Mesenchymal stem cell (in vitro differentiated cells and primary cell): ENCODE measurements around the gene RASGRF2.

Experiments used
- DNase-seq: peaks from one replicate; pipeline ENCODE4 v3.0.0-alpha.2; 2013
- H2AFZ ChIP-seq: one replicate; pipeline ENCODE4 v1.6.1; 2013; ENCODE audit warnings: low read depth, mild to moderate bottlenecking, control low read depth, inconsistent platforms, low read length, moderate library complexity
- H2AK5ac ChIP-seq: 2 replicates; pipeline ENCODE4 v1.6.1; 2013; ENCODE audit warnings: low read length, moderate library complexity, mild to moderate bottlenecking, inconsistent platforms; ENCODE audit not compliant: severe bottlenecking
- H2BK120ac ChIP-seq: one replicate; pipeline ENCODE4 v1.6.1; 2013; ENCODE audit warnings: low read depth, mild to moderate bottlenecking, inconsistent platforms, low read length, moderate library complexity
- H2BK12ac ChIP-seq, 2 experiments: one replicate each; pipeline ENCODE4 v1.6.1; 2013; ENCODE audit warnings: inconsistent platforms in 2 of 2, low read length in 2 of 2, mild to moderate bottlenecking in 2 of 2, moderate library complexity in 2 of 2, control low read depth in 1 of 2
- H2BK15ac ChIP-seq: one replicate; pipeline ENCODE4 v1.6.1; 2013; ENCODE audit warnings: mild to moderate bottlenecking, low read depth, inconsistent platforms; ENCODE audit not compliant: poor library complexity, severe bottlenecking
- H2BK5ac ChIP-seq: 2 replicates; pipeline ENCODE4 v1.6.1; 2013; ENCODE audit warnings: low read depth, mild to moderate bottlenecking, low read length, control low read depth, inconsistent platforms; ENCODE audit not compliant: poor library complexity, severe bottlenecking
- H3K14ac ChIP-seq, 2 experiments: one replicate each; pipeline ENCODE4 v1.6.1; 2013; ENCODE audit warnings: inconsistent platforms in 2 of 2, low read length in 2 of 2, control low read depth in 1 of 2, mild to moderate bottlenecking in 1 of 2, moderate library complexity in 1 of 2
- H3K18ac ChIP-seq, 2 experiments: one replicate each; pipeline ENCODE4 v1.6.1; 2013; ENCODE audit warnings: inconsistent platforms in 2 of 2, low read length in 2 of 2, control low read depth in 1 of 2, low read depth in 1 of 2, mild to moderate bottlenecking in 1 of 2
- H3K23ac ChIP-seq, 2 experiments: one replicate each; pipeline ENCODE4 v1.6.1; 2013; ENCODE audit warnings: inconsistent platforms in 2 of 2, low read length in 2 of 2, mild to moderate bottlenecking in 2 of 2, moderate library complexity in 2 of 2, control low read depth in 1 of 2
- H3K27ac ChIP-seq: 2 replicates; pipeline ENCODE4 v1.5.1; 2013; ENCODE audit warnings: mild to moderate bottlenecking, moderate library complexity, low read length, control low read depth, inconsistent platforms; ENCODE audit not compliant: poor library complexity, severe bottlenecking
- H3K27me3 ChIP-seq, 2 experiments: 2 replicates each; pipeline versions ENCODE4 v1.6.1 to v1.7.0; 2013; ENCODE audit warnings: low read length in 2 of 2, mild to moderate bottlenecking in 2 of 2, moderate library complexity in 2 of 2, control low read depth in 1 of 2, inconsistent platforms in 1 of 2; ENCODE audit not compliant: control insufficient read depth in 1 of 2, insufficient read depth in 1 of 2
- H3K36me3 ChIP-seq, 2 experiments: 2 replicates each; pipeline versions ENCODE4 v1.6.1 to v1.7.0; 2013; ENCODE audit warnings: low read length in 2 of 2, control low read depth in 1 of 2, inconsistent platforms in 1 of 2, low read depth in 1 of 2, mild to moderate bottlenecking in 1 of 2; ENCODE audit not compliant: insufficient read depth in 2 of 2, control insufficient read depth in 1 of 2
- H3K4ac ChIP-seq, 2 experiments: one replicate each; pipeline ENCODE4 v1.6.1; 2013; ENCODE audit warnings: inconsistent platforms in 2 of 2, low read length in 2 of 2, mild to moderate bottlenecking in 2 of 2, moderate library complexity in 2 of 2, control low read depth in 1 of 2, low read depth in 1 of 2
- H3K4me1 ChIP-seq: 2 replicates; pipeline ENCODE4 v1.6.1; 2013; ENCODE audit warnings: low read depth, low read length, control low read depth; ENCODE audit not compliant: control insufficient read depth, insufficient read depth
- H3K4me2 ChIP-seq: 2 replicates; pipeline ENCODE4 v1.6.1; 2013; ENCODE audit warnings: low read length, mild to moderate bottlenecking, inconsistent platforms; ENCODE audit not compliant: poor library complexity, severe bottlenecking
- H3K4me3 ChIP-seq, 2 experiments: 2 replicates each; pipeline versions ENCODE4 v1.5.1 to v1.7.0; 2013; ENCODE audit warnings: low read length in 2 of 2, mild to moderate bottlenecking in 2 of 2, control low read depth in 1 of 2, low read depth in 1 of 2; ENCODE audit not compliant: insufficient read depth in 1 of 2
- H3K79me1 ChIP-seq: replicated peaks from 2 replicates; pipeline ENCODE4 v1.6.1; 2013; ENCODE audit warnings: mild to moderate bottlenecking, control low read depth, low read length, inconsistent platforms; ENCODE audit not compliant: poor library complexity, severe bottlenecking
- H3K9ac ChIP-seq: 2 replicates; pipeline ENCODE4 v1.7.0; 2013; ENCODE audit warnings: mild to moderate bottlenecking, low read length, moderate library complexity
- H3K9me3 ChIP-seq: 2 replicates; pipeline ENCODE4 v1.7.0; 2013; ENCODE audit warnings: mild to moderate bottlenecking, low read length; ENCODE audit not compliant: control insufficient read depth
- H4K8ac ChIP-seq: one replicate; pipeline ENCODE4 v1.6.1; 2013; ENCODE audit warnings: inconsistent platforms, mild to moderate bottlenecking, low read length, moderate library complexity
- H4K91ac ChIP-seq: one replicate; pipeline ENCODE4 v1.6.1; 2013; ENCODE audit warnings: mild to moderate bottlenecking, low read length, inconsistent platforms
- WGBS: methylation state at CpG from one replicate; pipeline ENCODE4 v1.1.7; 2013; ENCODE audit warnings: mixed read lengths; 5-methylcytosine and 5-hydroxymethylcytosine counted together

The RASGRF2 gene

GRCh38 chr5:81068635-81069034, 108.5 kb downstream of the RASGRF2 start:
- Histone ChIP-seq H2BK15ac (no peak overlapping the region), H3K4ac (no peak overlapping the region), H3K14ac (no peak overlapping the region), H2BK12ac (no peak overlapping the region), H4K8ac (no peak overlapping the region), H2BK120ac (no peak overlapping the region), H2AFZ (no peak overlapping the region), H2AK5ac (no peak overlapping the region), H3K4me3 (no peak overlapping the region), H3K18ac (no peak overlapping the region), H3K4me2 (no peak overlapping the region), H3K36me3 (no peaks in the 10 kb centered on the region), H3K27me3 (no peaks in the 10 kb centered on the region), H3K27ac (no peak overlapping the region), H4K91ac (no peak overlapping the region), H3K79me1 (no peaks in the 10 kb centered on the region), H3K9ac (no peak overlapping the region), H3K9me3 (no peaks in the 10 kb centered on the region), H3K4me1 (no peaks in the 10 kb centered on the region), H3K23ac (peak overlapping the region in 1 of 2 experiments; percentile 34), H2BK5ac (no peak overlapping the region)
- WGBS: 100% methylated on average over 2 of the region's 2 CpGs
- DNase-seq: no peak

DNA sequence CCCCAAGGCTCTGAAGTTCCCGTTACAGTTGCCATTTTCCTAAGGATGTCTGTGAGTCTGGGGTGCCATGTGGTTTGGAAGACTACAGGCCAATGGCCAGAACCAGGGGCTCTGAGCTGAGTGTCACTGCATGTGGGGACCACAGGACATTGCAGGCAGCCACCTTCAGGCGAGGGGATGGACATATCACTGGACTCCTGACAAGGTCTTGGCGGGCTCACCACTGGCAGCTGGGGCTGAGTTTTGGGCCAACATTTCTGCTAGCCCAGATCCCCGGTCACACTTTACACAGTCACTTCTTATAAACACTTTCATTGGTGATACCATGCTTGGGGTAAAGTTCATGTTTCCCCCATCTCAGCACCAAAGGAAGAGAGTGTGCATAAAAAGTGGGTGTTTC, 109.8 kb downstream of the RASGRF2 start:
- no peak overlapping the region for H2AK5ac ChIP-seq
- no peak overlapping the region for H3K4me3 ChIP-seq
- H3K9me3 ChIP-seq: peaks cover 1% of the 10 kb centered on the region
- no peak overlapping the region for H2BK120ac ChIP-seq
- no peak overlapping the region for H4K91ac ChIP-seq
- no peak overlapping the region for H3K18ac ChIP-seq
- no peaks in the 10 kb centered on the region for H3K4me1 ChIP-seq
- no peak for DNase-seq
- H4K8ac ChIP-seq: peak overlapping the region; percentile 25
- no peak overlapping the region for H3K4me2 ChIP-seq
- no peaks in the 10 kb centered on the region for H3K36me3 ChIP-seq
- no peak overlapping the region for H3K9ac ChIP-seq
- H2BK12ac ChIP-seq: no peak overlapping the region
- H2AFZ ChIP-seq: no peak overlapping the region
- H3K14ac ChIP-seq: no peak overlapping the region
- no peaks in the 10 kb centered on the region for H3K79me1 ChIP-seq
- no peak overlapping the region for H3K27ac ChIP-seq
- H3K4ac ChIP-seq: peak overlapping the region in 1 of 2 experiments; percentile 31
- 98% methylated on average over 3 of the region's 4 CpGs for WGBS
- H3K23ac ChIP-seq: no peak overlapping the region
- no peak overlapping the region for H2BK15ac ChIP-seq
- no peaks in the 10 kb centered on the region for H3K27me3 ChIP-seq
- no peak overlapping the region for H2BK5ac ChIP-seq

DNA sequence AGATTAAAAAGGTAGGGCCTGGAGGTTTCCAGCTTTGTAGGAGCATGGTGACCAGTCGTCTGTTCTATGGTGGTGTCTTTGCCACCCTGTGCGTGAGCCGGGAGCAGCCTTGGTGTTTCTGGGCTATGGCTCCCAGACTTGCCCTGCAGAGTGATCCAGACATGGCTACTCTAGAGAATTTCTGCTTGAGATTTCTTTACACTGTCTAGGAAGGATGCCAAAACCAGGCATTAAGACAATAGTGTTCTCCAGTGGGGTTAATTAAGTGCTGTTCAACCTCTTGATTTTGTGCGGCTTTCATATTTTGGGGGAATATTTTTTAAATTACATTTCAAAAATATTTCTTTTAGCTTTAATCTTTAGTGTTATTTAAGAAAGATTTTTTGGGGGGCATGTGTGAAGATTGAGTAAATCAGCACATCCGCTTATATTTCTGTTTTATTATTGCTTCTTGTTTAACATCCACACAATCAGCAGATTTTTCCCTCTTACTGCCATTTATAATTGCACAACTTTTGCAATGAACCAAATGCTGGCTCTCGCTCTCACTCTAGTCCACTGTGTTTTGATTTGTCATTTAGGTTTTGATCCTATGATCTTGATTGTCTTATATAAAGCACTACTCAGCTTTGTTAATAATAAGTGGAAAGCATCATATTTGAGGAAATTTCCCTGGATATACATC, 110.5 kb downstream of the RASGRF2 start:
- H3K4me2 ChIP-seq: no peak overlapping the region
- no peak overlapping the region for H3K4me3 ChIP-seq
- H2BK12ac ChIP-seq: no peak overlapping the region
- H3K4me1 ChIP-seq: no peaks in the 10 kb centered on the region
- H3K27me3 ChIP-seq: peaks cover 0 to 4% of the 10 kb centered on the region in 2 experiments
- H2AK5ac ChIP-seq: no peak overlapping the region
- no peaks in the 10 kb centered on the region for H3K36me3 ChIP-seq
- 100% methylated on average over 3 of the region's 6 CpGs for WGBS
- H2AFZ ChIP-seq: no peak overlapping the region
- H2BK120ac ChIP-seq: no peak overlapping the region
- no peak overlapping the region for H4K8ac ChIP-seq
- no peak overlapping the region for H4K91ac ChIP-seq
- H3K79me1 ChIP-seq: no peaks in the 10 kb centered on the region
- H3K23ac ChIP-seq: no peak overlapping the region
- H3K14ac ChIP-seq: no peak overlapping the region
- H3K18ac ChIP-seq: no peak overlapping the region
- no peak for DNase-seq
- no peak overlapping the region for H3K27ac ChIP-seq
- H3K9me3 ChIP-seq: peaks cover 5% of the 10 kb centered on the region
- no peak overlapping the region for H2BK15ac ChIP-seq
- no peak overlapping the region for H2BK5ac ChIP-seq
- no peak overlapping the region for H3K4ac ChIP-seq
- no peak overlapping the region for H3K9ac ChIP-seq

- H3K36me3 ChIP-seq: no peaks in the 10 kb centered on the region
- H2AK5ac ChIP-seq: no peak overlapping the region
- WGBS: 81% methylated on average over 2 of the region's 5 CpGs
- no peak overlapping the region for H3K23ac ChIP-seq
- H3K4ac ChIP-seq: no peak overlapping the region
- H3K27ac ChIP-seq: no peak overlapping the region
- no peak overlapping the region for H3K4me3 ChIP-seq
- peaks cover 0 to 9% of the 10 kb centered on the region in 2 experiments for H3K27me3 ChIP-seq
- no peak overlapping the region for H2BK15ac ChIP-seq
- H2BK120ac ChIP-seq: no peak overlapping the region
- H2AFZ ChIP-seq: no peak overlapping the region
- no peak overlapping the region for H3K14ac ChIP-seq
- no peaks in the 10 kb centered on the region for H3K4me1 ChIP-seq
- no peak overlapping the region for H4K91ac ChIP-seq
- H3K4me2 ChIP-seq: no peak overlapping the region
- H2BK12ac ChIP-seq: no peak overlapping the region
- peaks cover 25% of the 10 kb centered on the region for H3K9me3 ChIP-seq
- no peak for DNase-seq
- H3K79me1 ChIP-seq: no peaks in the 10 kb centered on the region
- H3K9ac ChIP-seq: no peak overlapping the region
- H2BK5ac ChIP-seq: no peak overlapping the region
- H4K8ac ChIP-seq: no peak overlapping the region
- no peak overlapping the region for H3K18ac ChIP-seq
Observed at GRCh38 chr5:81075041-81075440, 114.9 kb downstream of the RASGRF2 start.
